Activated CD4-positive, alpha-beta T cell treated with anti-CD3 and anti-CD28 coated beads, Interleukin-2, amount 50 U/mL, for 24 hours (primary cell): Measurements from ENCODE around the gene RAB10.
A peak's percentile ranks its signal among the peaks of the same experiment; 100 is the strongest.

Experiments
- DNase-seq, 2 donors: peaks; one replicate each; pipeline ENCODE4 v3.0.0-alpha.2; 2020; ENCODE audit warnings: low read depth in 1 of 2, low spot score in 1 of 2

The RAB10 gene

GRCh38 chr2:26175466-26176278 is 141.8 kb downstream of the RAB10 start:
- no peak for DNase-seq

GRCh38 chr2:26176279-26176615 is 142.4 kb downstream of the RAB10 start:
- no peak for DNase-seq

GRCh38 chr2:26177122-26177521 is 143.2 kb downstream of the RAB10 start:
- no peak for DNase-seq

DNA sequence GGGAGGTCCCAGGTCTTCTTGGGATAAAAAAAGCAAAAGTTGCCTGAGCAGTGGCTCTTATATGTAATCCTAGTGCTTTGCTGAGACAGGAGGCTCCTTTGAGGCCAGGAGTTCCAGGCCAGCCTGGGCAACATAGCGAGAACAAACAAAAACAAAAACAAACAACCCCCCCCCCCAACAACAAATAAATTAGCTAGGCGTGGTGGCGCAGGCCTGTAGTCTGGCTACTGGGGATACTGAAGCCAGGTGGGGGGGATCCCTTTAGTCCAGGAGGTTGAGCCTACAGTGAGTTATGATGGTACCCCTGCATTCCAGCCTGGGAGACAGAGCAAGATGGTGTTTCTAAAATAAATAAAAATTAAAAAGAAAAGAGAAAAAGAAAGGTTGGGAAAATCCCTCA is 144.4 kb downstream of the RAB10 start:
- no peak for DNase-seq

- no peak for DNase-seq
Observed at GRCh38 chr2:26178746-26179436, 145.0 kb downstream of the RAB10 start.

DNA sequence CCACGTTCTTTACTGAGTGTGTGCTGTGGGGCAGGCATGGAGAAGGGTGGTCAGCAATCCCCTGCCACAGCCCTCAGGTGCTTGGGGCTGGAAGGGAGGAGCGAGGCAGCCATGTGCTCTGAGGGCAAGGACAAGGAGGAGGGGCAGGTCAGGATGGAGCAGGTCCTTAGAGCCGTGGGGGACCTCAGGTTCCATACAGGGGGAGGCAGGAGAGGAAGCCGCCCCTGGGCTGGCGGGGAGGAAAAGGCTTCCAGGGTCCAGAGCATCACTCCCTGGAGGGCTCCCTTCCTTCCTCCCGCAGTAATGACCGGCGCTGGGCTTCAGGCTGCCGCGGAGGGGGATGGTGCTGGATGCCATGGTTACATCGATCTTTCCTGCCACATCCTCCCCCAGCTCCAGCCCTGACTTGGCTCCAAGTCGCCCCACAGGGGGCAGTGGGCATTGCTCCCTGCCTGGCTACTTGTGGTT is 145.6 kb downstream of the RAB10 start:
- DNase-seq = no peak

- no peak for DNase-seq
Observed at GRCh38 chr2:26182441-26182840, 148.6 kb downstream of the RAB10 start.

DNA sequence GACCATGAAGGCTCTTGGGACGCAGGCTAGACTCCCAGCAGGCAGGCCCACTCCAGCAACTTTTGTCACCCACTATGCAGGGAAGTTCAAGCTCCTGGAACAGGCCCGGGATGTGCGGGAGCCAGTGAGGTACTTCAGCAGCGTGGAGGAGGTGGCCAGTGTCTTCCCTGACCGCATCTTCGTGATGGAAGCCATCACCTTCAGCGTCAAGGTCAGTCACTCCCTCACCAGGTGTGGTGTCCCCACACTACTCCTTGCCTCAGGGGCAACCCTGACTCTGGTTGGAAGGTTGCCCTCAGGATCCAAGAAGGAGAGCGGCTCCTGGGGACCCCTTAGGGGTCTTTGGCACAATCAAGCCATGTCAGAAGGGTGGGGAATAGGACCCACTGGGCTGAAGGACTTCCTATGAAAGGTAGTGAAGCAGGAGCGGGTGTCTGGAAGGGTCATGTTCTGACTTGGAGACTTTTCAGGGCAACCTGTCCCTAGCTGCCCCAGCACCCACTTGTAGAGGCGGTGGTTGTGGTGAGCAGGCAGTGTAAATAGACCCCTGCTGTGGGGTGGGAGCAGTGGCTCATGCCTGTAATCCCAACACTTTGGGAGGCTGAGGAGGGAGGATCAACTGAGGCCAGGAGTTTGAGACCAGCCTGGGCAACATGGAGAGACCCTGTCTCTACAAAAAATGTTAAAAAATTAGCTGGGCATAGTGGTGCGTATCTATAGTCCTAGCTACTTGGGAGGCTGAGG is 149.2 kb downstream of the RAB10 start:
- DNase-seq = no peak

DNA sequence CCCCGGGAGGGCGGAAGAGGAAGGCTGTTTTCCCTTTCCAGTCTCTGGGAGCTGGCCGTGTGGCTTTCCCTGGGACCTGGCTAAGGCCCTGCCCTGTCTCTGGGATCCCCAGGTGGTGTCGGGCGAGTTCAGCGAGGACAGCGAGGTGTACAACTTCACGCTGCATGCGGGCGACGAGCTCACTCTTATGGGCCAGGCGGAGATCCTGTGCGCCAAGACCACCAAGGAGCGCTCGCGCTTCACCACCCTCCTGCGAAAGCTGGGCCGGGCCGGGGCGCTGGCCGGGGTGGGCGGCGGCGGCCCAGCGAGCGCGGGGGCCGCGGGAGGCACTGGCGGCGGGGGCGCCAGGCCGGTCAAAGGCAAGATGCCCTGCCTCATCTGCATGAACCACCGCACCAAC is 150.2 kb downstream of the RAB10 start:
- DNase-seq = no peak

- DNase-seq = peak; percentile 64 to 66
Observed at GRCh38 chr2:26184555-26185303, 150.8 kb downstream of the RAB10 start.

DNA sequence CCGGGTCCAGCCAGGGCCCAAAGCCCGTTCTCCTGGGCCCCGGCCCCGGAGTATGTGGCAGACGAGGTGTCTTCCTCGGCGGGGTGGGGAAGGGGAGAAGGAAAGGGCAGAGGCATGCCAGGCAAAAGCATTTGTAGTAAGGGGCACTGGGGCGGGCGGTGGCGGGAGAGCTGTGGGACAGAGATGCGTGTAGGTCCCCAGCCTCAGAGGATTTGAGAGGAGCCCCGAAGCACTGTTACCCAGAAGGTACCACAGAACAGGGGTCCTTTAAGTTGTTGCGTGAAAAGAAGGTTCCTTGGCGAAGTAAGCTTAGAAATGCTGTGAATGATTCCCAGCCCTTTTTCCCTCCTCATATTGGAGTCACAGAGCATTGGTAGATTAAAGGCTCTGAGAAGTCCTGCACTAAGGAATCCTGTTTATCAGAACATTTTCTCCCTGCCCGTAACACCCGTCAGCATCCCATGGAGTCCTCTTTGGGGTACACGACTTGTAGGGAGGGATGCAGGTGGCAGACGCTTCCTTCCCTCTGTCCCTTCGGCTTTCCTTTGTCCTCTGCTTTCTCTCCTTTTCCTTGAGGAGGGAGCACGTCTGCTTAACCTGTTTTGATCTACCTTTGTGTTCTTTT is 151.5 kb downstream of the RAB10 start:
- no peak for DNase-seq

- no peak for DNase-seq
Observed at GRCh38 chr2:26185954-26186770, 152.3 kb downstream of the RAB10 start.
